Measurements from ENCODE around the gene SYT8. TPM values are rescaled to one million over a fixed set of nuclear protein-coding genes. Genes with fewer than 3 reads are reported as not detected.

The SYT8 gene
- total and polyA plus RNA-seq, 2 of the 8 experiments (the other 6 are each of a cell fraction or from before 2014, with no cell fraction given): not detected

DNA sequence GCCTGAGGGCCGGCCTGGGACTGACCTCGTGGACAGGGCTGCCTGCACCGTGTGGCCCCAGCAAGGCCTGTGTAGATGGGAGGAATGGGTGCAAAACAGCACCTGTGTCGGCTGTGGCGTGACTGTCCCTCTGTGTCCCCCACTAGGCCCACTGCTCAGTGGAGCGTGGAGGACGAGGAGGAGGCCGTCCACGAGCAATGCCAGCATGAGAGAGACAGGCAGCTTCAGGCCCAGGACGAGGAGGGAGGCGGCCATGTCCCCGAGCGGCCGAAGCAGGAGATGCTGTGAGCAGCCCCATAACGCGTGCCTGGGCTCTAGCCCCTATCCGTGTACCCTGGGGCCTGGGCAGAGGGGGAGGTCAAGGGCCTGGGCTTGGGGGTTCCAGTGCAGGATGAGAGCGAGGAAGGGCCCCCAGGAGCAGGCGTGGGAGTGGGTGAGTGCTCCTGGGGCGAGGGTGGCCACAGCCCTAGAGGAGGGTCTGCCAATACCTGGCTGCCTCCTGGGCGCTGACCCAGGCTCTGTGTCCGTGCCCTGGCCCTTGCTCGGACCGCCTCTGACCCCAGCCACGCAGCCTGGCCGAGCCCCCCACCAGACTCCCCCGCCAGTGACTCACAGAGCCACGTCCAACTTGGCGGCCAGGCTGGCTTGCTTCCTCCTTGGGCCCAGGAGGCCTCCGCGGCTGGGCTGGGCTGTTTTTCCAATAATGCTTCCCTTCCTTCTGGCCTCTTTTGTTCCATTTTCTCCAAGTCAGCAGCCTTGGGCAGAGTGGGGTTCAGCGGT lies 45.3 kb downstream of the SYT8 start:
- H3K4me1 ChIP-seq (replicated peaks in 1 of 4; ENCODE audit: control insufficient read depth in 3 of 4, insufficient read depth in 4 of 4, low read length in 3 of 4): peaks cover 0 to 5% (median 2%) of the 10 kb centered on the region in 4 experiments; a peak in 3 of 7 replicates
- H2BK5ac ChIP-seq (ENCODE audit: low read depth, low read length): no peak overlapping the region
- H3K36me3 ChIP-seq (ENCODE audit: control insufficient read depth in 2 of 4, insufficient read depth in 4 of 4, low read length in 3 of 4): no peaks in the 10 kb centered on the region
- H4K91ac ChIP-seq (replicated peaks; ENCODE audit: insufficient read length, low read length): no peak overlapping the region
- no peaks in the 10 kb centered on the region for H3K79me2 ChIP-seq (ENCODE audit: control insufficient read depth in 1 of 2, insufficient read depth in 2 of 2, low read length in 2 of 2)
- no peaks in the 10 kb centered on the region for H3K9me3 ChIP-seq (ENCODE audit: insufficient read depth in 2 of 2, low read depth in 1 of 2, low read length in 1 of 2)
- CTCF ChIA-PET (ENCODE audit: partially characterized antibody): interaction anchor here (1.2 to 5.5 kb wide), 7 partner anchors 46 to 273 kb away, joined by 3 to 170 read pairs (median 13); partner anchors contain the start of gene SYT8
- H3K27ac ChIP-seq (ENCODE audit: low read depth, low read length): no peak overlapping the region
- H3K4ac ChIP-seq (replicated peaks; ENCODE audit: insufficient read length, low read depth, low read length): no peak overlapping the region
- H3K56ac ChIP-seq (replicated peaks; ENCODE audit: insufficient read length, low read depth, low read length): no peak overlapping the region
- H3K27me3 ChIP-seq (replicated peaks in 1 of 4; ENCODE audit: control insufficient read depth in 3 of 4, extremely low read depth in 1 of 4, insufficient read depth in 3 of 4, low read length in 3 of 4): no peaks in the 10 kb centered on the region; a peak in 1 of 7 replicates
- H3K4me2 ChIP-seq (ENCODE audit: insufficient read depth in 1 of 2, low read depth in 2 of 2, low read length in 2 of 2): no peak overlapping the region
- H4K8ac ChIP-seq (ENCODE audit: extremely low read depth, insufficient read depth, low read length): peak overlapping the region; percentile 28; the same call in 1 of the 2 replicates
- FAIRE-seq: no peak
- H2BK20ac ChIP-seq (ENCODE audit: low read length): no peak overlapping the region
- no peak for TF ChIP-seq BRCA1 (IDR thresholded peaks at IDR 0.05; ENCODE audit: low read depth, low read length)
- no peak for TF ChIP-seq RXRA (IDR thresholded peaks at IDR 0.05; ENCODE audit: insufficient read depth, low read depth, low read length)
- TF ChIP-seq NANOG (IDR thresholded peaks at IDR 0.05; ENCODE audit: insufficient read depth, low read depth, low read length, poor library complexity, severe bottlenecking): no peak
- no peak for TF ChIP-seq SIRT6 (IDR thresholded peaks at IDR 0.05; ENCODE audit: low read length)
- no peak for TF ChIP-seq SP4 (IDR thresholded peaks at IDR 0.05; ENCODE audit: low read length)
- TF ChIP-seq POU5F1 (IDR thresholded peaks at IDR 0.05; ENCODE audit: low read depth, low read length): no peak
- TF ChIP-seq KDM4A (IDR thresholded peaks at IDR 0.05; ENCODE audit: low read depth, low read length, severe bottlenecking): no peak
- no peak for TF ChIP-seq SIN3A (conservative IDR thresholded peaks at IDR 0.05 in 1 of 2, IDR thresholded peaks at IDR 0.05 in 1 of 2; ENCODE audit: low read depth in 1 of 2, low read length in 2 of 2)
- no peak for TF ChIP-seq CTBP2 (IDR thresholded peaks at IDR 0.05; ENCODE audit: borderline replicate concordance, insufficient read depth, insufficient read length, low read length)
- H3K23ac ChIP-seq (ENCODE audit: insufficient read length): no peak overlapping the region
- no peak overlapping the region for H3K18ac ChIP-seq (ENCODE audit: extremely low read depth, low read length)
- POLR2A ChIA-PET (ENCODE audit: partially characterized antibody): no interaction called here
- no peak overlapping the region for H2AK5ac ChIP-seq (ENCODE audit: low read depth, low read length)
- H3K9ac ChIP-seq (replicated peaks in 1 of 4; ENCODE audit: extremely low read depth in 1 of 4, low read depth in 3 of 4, low read length in 3 of 4): no peak overlapping the region
- no peak overlapping the region for H3K4me3 ChIP-seq (ENCODE audit: extremely low read depth in 1 of 4, insufficient read depth in 2 of 4, low read depth in 3 of 4, low read length in 4 of 4)
- peak overlapping the region; percentile 90; the same call in 1 of the 2 replicates for H2BK12ac ChIP-seq (ENCODE audit: low read depth, low read length)
- 91% methylated on average over 26 of the region's 32 CpGs; no CpG with 5 or more reads in 1 of the 2 experiments for WGBS, 2 experiments (ENCODE audit: extremely low coverage in 1 of 2, insufficient coverage in 1 of 2, insufficient read length in 1 of 2, insufficient replicate concordance in 2 of 2, low coverage in 1 of 2, low lambda C conversion rate in 2 of 2, missing lambda C conversion rate in 1 of 2)
- H2BK120ac ChIP-seq (replicated peaks; ENCODE audit: low read depth, low read length): no peak overlapping the region
- no peaks in the 10 kb centered on the region for H3K79me1 ChIP-seq (ENCODE audit: low read depth, low read length)
- H4K5ac ChIP-seq (ENCODE audit: insufficient read length, low read depth, low read length): no peak overlapping the region
- H3K23me2 ChIP-seq (ENCODE audit: low read depth, low read length): peaks cover 7% of the 10 kb centered on the region; the same call in 1 of the 2 replicates
- DNase-seq (ENCODE audit: low read depth in 1 of 2, low spot score in 2 of 2): no peak
- no peak overlapping the region for H2BK15ac ChIP-seq (ENCODE audit: low read length)
- H3K14ac ChIP-seq (ENCODE audit: insufficient read length): no peak overlapping the region
- H4K20me1 ChIP-seq (replicated peaks in 1 of 2; ENCODE audit: control insufficient read depth in 1 of 2, insufficient read depth in 2 of 2, low read length in 2 of 2): no peaks in the 10 kb centered on the region
- no peak overlapping the region for H2AFZ ChIP-seq (ENCODE audit: low read length)
